ENCODE results near the gene MALL.
"Not testable (repeated sequence)": the region's sequence is repeated elsewhere in the genome, so short reads cannot be mapped to it uniquely, and the experiment has no call there.

Gene MALL

GRCh38 chr2:110097506-110098220 lies 18.0 kb downstream of the MALL start:
- no peak for DNase-seq

- no peak for DNase-seq
Observed at GRCh38 chr2:110095994-110096633, 19.5 kb downstream of the MALL start.

GRCh38 chr2:110094884-110095534 lies 20.6 kb downstream of the MALL start:
- not testable (repeated sequence) for DNase-seq

GRCh38 chr2:110093924-110094323 lies 21.7 kb downstream of the MALL start:
- DNase-seq: not testable (repeated sequence)

- DNase-seq: not testable (repeated sequence)
Observed at GRCh38 chr2:110090164-110090563, 25.5 kb downstream of the MALL start.

- DNase-seq: not testable (repeated sequence)
Observed at GRCh38 chr2:110083757-110084156, 31.9 kb downstream of the MALL start.

- not testable (repeated sequence) for DNase-seq
Observed at GRCh38 chr2:110083162-110083561, 32.5 kb downstream of the MALL start.

- not testable (repeated sequence) for DNase-seq
Observed at GRCh38 chr2:110078104-110078503, 37.5 kb downstream of the MALL start.

- not testable (repeated sequence) for DNase-seq
Observed at GRCh38 chr2:110075896-110076295, 39.7 kb downstream of the MALL start.

GRCh38 chr2:110069869-110070268 lies 45.8 kb downstream of the MALL start:
- not testable (repeated sequence) for DNase-seq

- not testable (repeated sequence) for DNase-seq
Observed at GRCh38 chr2:110068153-110068552, 47.5 kb downstream of the MALL start.

- DNase-seq: not testable (repeated sequence)
Observed at GRCh38 chr2:110062332-110062731, 53.3 kb downstream of the MALL start.

- not testable (repeated sequence) for DNase-seq
Observed at GRCh38 chr2:110060550-110060949, 55.1 kb downstream of the MALL start.

GRCh38 chr2:110059694-110060358 lies 55.8 kb downstream of the MALL start:
- DNase-seq: not testable (repeated sequence)

- DNase-seq: not testable (repeated sequence)
Observed at GRCh38 chr2:110059009-110059693, 56.5 kb downstream of the MALL start.

- DNase-seq: not testable (repeated sequence)
Observed at GRCh38 chr2:110058034-110058433, 57.6 kb downstream of the MALL start.

GRCh38 chr2:110055819-110056408 lies 59.7 kb downstream of the MALL start:
- DNase-seq: not testable (repeated sequence)

- not testable (repeated sequence) for DNase-seq
Observed at GRCh38 chr2:110054521-110055407, 60.9 kb downstream of the MALL start.

GRCh38 chr2:110053688-110054087 lies 61.9 kb downstream of the MALL start:
- not testable (repeated sequence) for DNase-seq

GRCh38 chr2:110052166-110052565 lies 63.5 kb downstream of the MALL start:
- DNase-seq: not testable (repeated sequence)

- not testable (repeated sequence) for DNase-seq
Observed at GRCh38 chr2:110050222-110050621, 65.4 kb downstream of the MALL start.
